Small intestine (tissue), 7 donors: ENCODE data around the gene DNAAF1. TPM values are rescaled to one million over a fixed set of nuclear protein-coding genes. Genes with fewer than 3 reads are reported as not detected.

ENCODE experiments used
- DNase-seq, 2 donors: peaks; one replicate each; pipeline versions ENCODE4 v3.0.0 to v3.0.0-alpha.2; 2013
- FAIRE-seq: peaks from 2 replicates; lab custom pipeline; 2012; peaks lifted over from hg19 to GRCh38; lab: Jason Lieb, UNC
- H3K27ac ChIP-seq, 3 donors: one replicate each; pipeline ENCODE4 v1.5.1; 2013; ENCODE audit warnings: low read length in 2 of 3, mild to moderate bottlenecking in 2 of 3, control low read depth in 1 of 3, inconsistent platforms in 1 of 3, low read depth in 1 of 3, moderate library complexity in 1 of 3
- H3K27me3 ChIP-seq, 3 donors: one replicate each; pipeline ENCODE4 v1.6.1; 2013; ENCODE audit warnings: low read length in 3 of 3, inconsistent platforms in 1 of 3; ENCODE audit not compliant: control insufficient read depth in 3 of 3, insufficient read depth in 3 of 3
- H3K36me3 ChIP-seq, 3 donors: one replicate each; pipeline ENCODE4 v1.6.1; 2013; ENCODE audit warnings: low read length in 3 of 3, inconsistent platforms in 1 of 3, low read depth in 1 of 3, mild to moderate bottlenecking in 1 of 3, moderate library complexity in 1 of 3; ENCODE audit not compliant: control insufficient read depth in 3 of 3, insufficient read depth in 2 of 3
- H3K4me1 ChIP-seq, 3 donors: one replicate each; pipeline ENCODE4 v1.6.1; 2013; ENCODE audit warnings: low read length in 2 of 3, inconsistent platforms in 1 of 3, low read depth in 1 of 3, mild to moderate bottlenecking in 1 of 3, moderate library complexity in 1 of 3; ENCODE audit not compliant: control insufficient read depth in 3 of 3, insufficient read depth in 2 of 3
- H3K4me3 ChIP-seq, 3 donors: one replicate each; pipeline ENCODE4 v1.5.1; 2013; ENCODE audit warnings: low read length in 3 of 3, control low read depth in 1 of 3, inconsistent platforms in 1 of 3, low read depth in 1 of 3, mild to moderate bottlenecking in 1 of 3, moderate library complexity in 1 of 3
- H3K9me3 ChIP-seq, 2 donors: one replicate each; pipeline ENCODE4 v1.6.1; 2013; ENCODE audit warnings: low read depth in 1 of 2, low read length in 1 of 2; ENCODE audit not compliant: control insufficient read depth in 2 of 2, insufficient read depth in 1 of 2
- WGBS, 3 donors: extraction: QIAGEN DNeasy Blood & Tissue Kit; methylation state at CpG; one replicate each; pipeline ENCODE4 v1.1.7; 2013; 5-methylcytosine and 5-hydroxymethylcytosine counted together
- polyA plus RNA-seq, 4 donors: library from polyadenylated mRNA; stranded (reverse) in 3 of 4; unstranded in 1 of 4; fragments of 200-250 nt in 3 of 4; fragments of 120-200 nt in 1 of 4; gene quantifications; one replicate each; pipeline versions ENCODE4 v1.2.1 to v1.2.3, GENCODE V29; 2013
- donor health status: healthy with polysubstance abuse.
- donor health status: control.
- donor health status: control.
- donor health status: Bipolar disorder and iron deficiency.
- donor health status: healthy.

Gene DNAAF1
- polyA plus RNA-seq, 4 donors: 0.24 to 2.0 (median 0.72) TPM; not detected in 1

- peaks cover 0 to 12% (median 0%) of the 10 kb centered on the region in 3 donors for H3K4me1 ChIP-seq
- H3K27me3 ChIP-seq: no peaks in the 10 kb centered on the region
- 80 to 85% (median 80%) methylated on average over 13 of the region's 13 CpGs for WGBS, 3 donors
- H3K4me3 ChIP-seq: no peak overlapping the region
- H3K9me3 ChIP-seq: no peaks in the 10 kb centered on the region
- no peak overlapping the region for H3K27ac ChIP-seq
- DNase-seq: no peak
- no peak for FAIRE-seq
- H3K36me3 ChIP-seq: peaks cover 0 to 4% (median 0%) of the 10 kb centered on the region in 3 donors
These were observed 3.9 kb upstream of the DNAAF1 start for GRCh38 chr16:84141143-84141670.

GRCh38 chr16:84143081-84143480 lies 2.0 kb upstream of the DNAAF1 start:
- WGBS, 3 donors: 94 to 100% (median 97%) methylated on average over 1 of the region's 1 CpG
- Histone ChIP-seq H3K9me3 (no peaks in the 10 kb centered on the region), H3K4me1 (peaks cover 0 to 12% (median 0%) of the 10 kb centered on the region in 3 donors), H3K4me3 (no peak overlapping the region), H3K27me3 (no peaks in the 10 kb centered on the region), H3K36me3 (no peaks in the 10 kb centered on the region), H3K27ac (no peak overlapping the region)
- DNase-seq (no peak), FAIRE-seq (no peak)

- Histone ChIP-seq H3K27me3 (no peaks in the 10 kb centered on the region), H3K4me3 (peak overlapping the region; percentile 68 to 88 (median 87)), H3K36me3 (no peaks in the 10 kb centered on the region), H3K9me3 (no peaks in the 10 kb centered on the region), H3K27ac (no peak overlapping the region), H3K4me1 (peaks cover 0 to 8% (median 0%) of the 10 kb centered on the region in 3 donors)
- DNase-seq: peak in 1 of 2 donors; percentile 29
- 10 to 36% (median 13%) methylated on average over 10 to 13 of the region's 13 CpGs for WGBS, 3 donors
- no peak for FAIRE-seq
These were observed 1.3 kb upstream of the DNAAF1 start for GRCh38 chr16:84143784-84144199.

- H3K9me3 ChIP-seq: no peaks in the 10 kb centered on the region
- H3K27me3 ChIP-seq: no peaks in the 10 kb centered on the region
- WGBS, 3 donors: 1% methylated on average over 25 to 39 of the region's 39 CpGs
- peak overlapping the region in 2 of 3 donors; percentile 36 to 39 for H3K27ac ChIP-seq
- H3K4me1 ChIP-seq: peaks cover 0 to 4% (median 0%) of the 10 kb centered on the region in 3 donors
- peak; percentile 39 to 59 for DNase-seq
- peak overlapping the region; percentile 68 to 88 (median 87) for H3K4me3 ChIP-seq
- FAIRE-seq: no peak
- H3K36me3 ChIP-seq: no peaks in the 10 kb centered on the region
These were observed 774 bp upstream of the DNAAF1 start for GRCh38 chr16:84144209-84144858.

- H3K4me3 ChIP-seq: no peak overlapping the region
- 79 to 81% (median 79%) methylated on average over 3 of the region's 3 CpGs for WGBS, 3 donors
- no peaks in the 10 kb centered on the region for H3K4me1 ChIP-seq
- no peak for FAIRE-seq
- H3K9me3 ChIP-seq: no peaks in the 10 kb centered on the region
- H3K27me3 ChIP-seq: no peaks in the 10 kb centered on the region
- DNase-seq: no peak
- H3K36me3 ChIP-seq: no peaks in the 10 kb centered on the region
- H3K27ac ChIP-seq: no peak overlapping the region
These were observed 5.8 kb downstream of the DNAAF1 start for GRCh38 chr16:84150926-84151325.

- FAIRE-seq (no peak), DNase-seq (no peak)
- Histone ChIP-seq H3K27me3 (peaks cover 0 to 3% (median 0%) of the 10 kb centered on the region in 3 donors), H3K4me1 (no peaks in the 10 kb centered on the region), H3K9me3 (peaks cover 0 to 3% of the 10 kb centered on the region in 2 donors), H3K4me3 (no peak overlapping the region), H3K27ac (no peak overlapping the region), H3K36me3 (no peaks in the 10 kb centered on the region)
- WGBS, 3 donors: 56 to 66% (median 60%) methylated on average over 8 of the region's 8 CpGs
These were observed 8.6 kb downstream of the DNAAF1 start for GRCh38 chr16:84153660-84154214.

- DNase-seq (no peak), FAIRE-seq (no peak)
- no peaks in the 10 kb centered on the region for H3K36me3 ChIP-seq
- WGBS, 3 donors: 89 to 95% (median 93%) methylated on average over 4 of the region's 4 CpGs
- H3K27me3 ChIP-seq: peaks cover 0 to 3% (median 0%) of the 10 kb centered on the region in 3 donors
- H3K4me1 ChIP-seq: no peaks in the 10 kb centered on the region
- H3K4me3 ChIP-seq: no peak overlapping the region
- peaks cover 0 to 3% of the 10 kb centered on the region in 2 donors for H3K9me3 ChIP-seq
- H3K27ac ChIP-seq: no peak overlapping the region
These were observed 10.1 kb downstream of the DNAAF1 start for GRCh38 chr16:84155226-84155625.

GRCh38 chr16:84155771-84156170 lies 10.7 kb downstream of the DNAAF1 start:
- no peak for DNase-seq
- Histone ChIP-seq H3K36me3 (no peaks in the 10 kb centered on the region), H3K27me3 (peaks cover 0 to 3% (median 0%) of the 10 kb centered on the region in 3 donors), H3K9me3 (peaks cover 0 to 3% of the 10 kb centered on the region in 2 donors), H3K27ac (no peak overlapping the region), H3K4me1 (no peaks in the 10 kb centered on the region), H3K4me3 (no peak overlapping the region)
- 83 to 87% (median 86%) methylated on average over 6 of the region's 6 CpGs for WGBS, 3 donors
- no peak for FAIRE-seq
